Activated T-helper 1 cell treated with anti-CD3 and anti-CD28 coated beads, Interleukin-12 subunit alpha, Interleukin-12 subunit beta, Interleukin-2, Interleukin-4 antibody, amounts not matched to agents 30 ng/mL and 10 ng/mL and 1 ng/mL, durations not matched to agents 14 hours and 24 hours and 36 hours (primary cell): Measurements from ENCODE around the gene ARL16. TPM values are rescaled to one million over a fixed set of nuclear protein-coding genes. Genes with fewer than 3 reads are reported as not detected.

Source experiments
- DNase-seq: peaks from one replicate; pipeline ENCODE4 v3.0.0; 2021; ENCODE audit warnings: low spot score
- H3K27ac Mint-ChIP-seq: one replicate; pipeline ENCODE4 v1.8.0; 2021; ENCODE audit warnings: mild to moderate bottlenecking, mixed read lengths
- H3K27me3 Mint-ChIP-seq: one replicate; pipeline ENCODE4 v1.8.0; 2022; ENCODE audit warnings: mild to moderate bottlenecking, moderate library complexity, mixed read lengths; ENCODE audit not compliant: insufficient read depth
- H3K36me3 Mint-ChIP-seq: one replicate; pipeline ENCODE4 v1.8.0; 2021; ENCODE audit warnings: low read depth, mixed read lengths
- H3K4me1 Mint-ChIP-seq: one replicate; pipeline ENCODE4 v1.8.0; 2021; ENCODE audit warnings: low read depth, mixed read lengths
- H3K4me3 Mint-ChIP-seq: one replicate; pipeline ENCODE4 v1.8.0; 2021; ENCODE audit warnings: mild to moderate bottlenecking, moderate library complexity, mixed read lengths
- H3K9me3 Mint-ChIP-seq: one replicate; pipeline ENCODE4 v1.8.0; 2021; ENCODE audit warnings: mixed read lengths
- intact Hi-C: fragments of 100-400 bp; cut with micrococcal nuclease; formaldehyde crosslinking; loops from one replicate; pipeline ENCODE4 v1.15.1; 2024
- total RNA-seq: library from RNA; stranded (reverse); gene quantifications from 2 replicates; pipeline ENCODE4 v1.2.3, GENCODE V29; 2022

ARL16 gene
- total RNA-seq, 1 donor from 2014 or later, result 37.6 TPM

DNA sequence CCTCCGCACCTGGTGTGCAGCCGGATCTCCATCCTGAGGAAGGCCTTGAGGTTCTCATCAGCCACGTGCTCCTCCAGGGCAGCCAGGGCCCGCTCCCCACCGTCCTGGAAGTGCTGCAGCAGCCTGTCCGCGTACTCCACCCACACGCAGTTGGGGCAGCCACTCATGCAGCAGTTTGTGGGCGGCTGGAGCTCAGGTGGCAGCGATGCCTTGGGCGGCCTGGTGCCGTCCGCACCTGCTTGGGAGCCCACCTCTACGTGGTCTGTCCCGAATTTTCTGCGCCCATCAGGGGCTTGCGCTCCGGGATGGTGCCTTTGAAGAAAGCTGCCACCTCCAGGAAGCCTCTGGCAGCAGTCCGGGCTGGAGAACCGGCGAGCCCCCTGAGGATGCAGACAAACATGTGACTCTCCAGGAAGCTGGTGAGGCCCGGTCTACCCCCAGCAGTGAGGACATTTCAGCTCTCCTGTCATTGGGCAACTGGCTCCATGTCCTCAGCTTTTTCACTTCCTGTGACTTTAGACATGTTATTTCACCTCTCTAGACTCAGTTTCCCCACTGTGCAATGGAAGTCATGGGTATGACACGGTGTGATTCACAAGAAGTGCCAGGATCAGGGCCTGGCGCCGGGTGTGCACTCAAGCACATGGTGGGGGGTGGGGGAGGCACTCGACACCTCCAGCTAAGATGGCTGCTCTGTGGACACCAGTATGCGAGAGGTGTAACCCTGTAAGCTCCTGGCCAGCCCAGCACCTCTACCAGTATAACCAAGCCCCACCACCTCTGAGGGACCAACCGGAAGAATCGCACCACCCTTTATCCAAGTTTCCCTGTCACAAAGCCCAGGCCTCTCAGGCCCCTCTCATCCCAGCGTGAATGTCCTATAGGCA, 18.1 kb downstream of the ARL16 start:
- no peaks in the 10 kb centered on the region for H3K27me3 Mint-ChIP-seq
- peak overlapping the region; percentile 99 for H3K4me3 Mint-ChIP-seq
- H3K9me3 Mint-ChIP-seq, result no peaks in the 10 kb centered on the region
- H3K4me1 Mint-ChIP-seq, result peaks cover 32% of the 10 kb centered on the region
- DNase-seq, result peak; percentile 30
- peak overlapping the region; percentile 98 for H3K27ac Mint-ChIP-seq
- intact Hi-C loops, result loop anchor here (1.0 kb wide), 5 partner anchors 18 to 195 kb away; partner anchors contain the start of genes ARL16, MRPL12 and P4HB
- peaks cover 31% of the 10 kb centered on the region for H3K36me3 Mint-ChIP-seq

DNA sequence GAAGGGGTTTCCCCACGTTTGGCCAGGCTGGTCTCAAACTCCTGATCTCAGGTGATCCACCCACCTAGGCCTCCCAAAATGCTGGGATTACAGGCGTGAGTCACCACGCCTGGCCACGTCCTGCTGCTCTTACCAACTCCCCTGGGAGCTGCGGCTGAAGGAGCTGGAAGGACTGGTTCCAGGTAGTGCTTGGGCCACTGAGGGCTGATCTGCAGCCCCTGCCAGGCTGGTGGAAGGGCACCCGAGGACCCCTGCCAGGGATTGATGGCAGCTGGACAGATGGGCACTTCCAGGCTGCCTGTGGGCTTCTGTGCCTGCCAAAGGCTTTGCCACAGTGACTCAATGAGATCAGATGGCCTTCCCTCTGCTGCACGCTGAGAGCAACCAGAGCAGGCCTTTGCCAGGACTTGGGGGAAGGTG, 19.5 kb downstream of the ARL16 start:
- intact Hi-C loops, result no loop called here
- H3K4me3 Mint-ChIP-seq, result peak overlapping the region; percentile 22
- H3K4me1 Mint-ChIP-seq, result peaks cover 32% of the 10 kb centered on the region

DNA sequence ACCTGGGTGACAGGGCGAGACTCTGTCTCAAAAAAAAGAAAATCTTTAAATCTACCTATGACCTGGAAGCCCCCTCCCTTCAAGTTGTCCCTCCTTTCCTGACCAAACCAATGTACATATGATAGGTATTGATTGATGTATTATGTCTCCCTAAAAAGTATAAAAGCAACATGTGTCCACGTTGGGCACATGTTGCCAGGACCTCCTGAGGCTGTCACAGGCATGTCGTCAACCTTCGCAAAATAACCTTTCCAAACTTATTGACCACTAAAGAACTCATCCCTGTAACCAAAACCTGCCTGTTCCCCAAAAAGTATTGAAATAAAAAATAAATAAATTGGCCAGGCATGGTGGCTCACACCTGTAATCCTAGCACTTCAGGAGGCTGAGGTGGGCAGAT, 21.6 kb downstream of the ARL16 start:
- intact Hi-C loops, result no loop called here

More for the DNA sequence above, 19.5 kb downstream of the ARL16 start:
- Mint-ChIP-seq H3K27ac (peak overlapping the region; percentile 34), H3K27me3 (no peaks in the 10 kb centered on the region), H3K9me3 (no peaks in the 10 kb centered on the region), H3K36me3 (peaks cover 27% of the 10 kb centered on the region)
- no peak for DNase-seq

DNA sequence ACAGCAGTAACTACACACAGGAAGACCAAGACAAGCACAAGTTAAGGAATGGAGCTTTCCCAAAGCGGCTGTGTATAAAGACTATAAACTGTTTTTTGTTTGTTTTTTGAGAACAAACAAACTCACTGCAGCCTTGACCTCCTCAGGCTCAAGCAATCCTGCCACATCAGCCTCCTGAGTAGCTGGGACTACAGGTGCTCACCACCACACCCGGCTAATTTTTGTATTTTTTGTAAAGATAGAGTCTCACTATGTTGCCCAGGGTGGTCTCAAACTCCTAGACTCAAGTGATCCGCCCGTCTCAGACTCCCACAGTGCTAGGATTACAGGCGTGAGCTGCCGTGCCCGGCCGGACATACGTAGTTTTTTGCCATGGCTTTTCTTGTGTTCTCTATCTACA, 23.2 kb downstream of the ARL16 start:
- no peak for DNase-seq
- no peaks in the 10 kb centered on the region for H3K9me3 Mint-ChIP-seq
- no peaks in the 10 kb centered on the region for H3K27me3 Mint-ChIP-seq
- H3K4me1 Mint-ChIP-seq, result peaks cover 21% of the 10 kb centered on the region
- H3K27ac Mint-ChIP-seq, result no peak overlapping the region
- intact Hi-C loops, result no loop called here
- H3K4me3 Mint-ChIP-seq, result no peak overlapping the region
- H3K36me3 Mint-ChIP-seq, result peaks cover 6% of the 10 kb centered on the region

More for the DNA sequence above, 21.6 kb downstream of the ARL16 start:
- Mint-ChIP-seq H3K4me1 (peaks cover 25% of the 10 kb centered on the region), H3K27ac (no peak overlapping the region), H3K9me3 (no peaks in the 10 kb centered on the region), H3K4me3 (no peak overlapping the region), H3K36me3 (peaks cover 15% of the 10 kb centered on the region), H3K27me3 (no peaks in the 10 kb centered on the region)
- DNase-seq, result no peak

DNA sequence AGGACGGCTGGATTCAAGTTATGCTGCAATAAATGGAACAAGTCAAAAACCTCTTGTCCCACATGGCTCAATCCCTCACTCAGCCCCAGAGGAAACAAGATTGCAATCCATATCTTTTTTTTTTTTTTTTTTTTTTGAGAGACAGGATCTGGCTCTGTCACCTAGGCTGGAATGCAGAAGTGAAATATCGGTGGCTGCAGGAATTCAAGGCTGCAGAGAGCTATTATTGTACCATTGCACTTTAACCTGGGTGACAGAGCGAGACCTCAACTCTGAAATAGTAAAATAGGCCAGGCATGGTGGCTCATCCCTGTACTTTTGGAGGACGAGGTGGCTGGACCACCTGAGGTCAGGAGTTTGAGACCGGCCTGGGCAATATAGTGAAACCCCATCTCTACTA, 24.6 kb downstream of the ARL16 start:
- no peak overlapping the region for H3K27ac Mint-ChIP-seq
- no peaks in the 10 kb centered on the region for H3K27me3 Mint-ChIP-seq
- DNase-seq, result no peak
- H3K36me3 Mint-ChIP-seq, result peaks cover 1% of the 10 kb centered on the region
- peaks cover 16% of the 10 kb centered on the region for H3K4me1 Mint-ChIP-seq
- intact Hi-C loops, result no loop called here
- no peaks in the 10 kb centered on the region for H3K9me3 Mint-ChIP-seq
- no peak overlapping the region for H3K4me3 Mint-ChIP-seq

DNA sequence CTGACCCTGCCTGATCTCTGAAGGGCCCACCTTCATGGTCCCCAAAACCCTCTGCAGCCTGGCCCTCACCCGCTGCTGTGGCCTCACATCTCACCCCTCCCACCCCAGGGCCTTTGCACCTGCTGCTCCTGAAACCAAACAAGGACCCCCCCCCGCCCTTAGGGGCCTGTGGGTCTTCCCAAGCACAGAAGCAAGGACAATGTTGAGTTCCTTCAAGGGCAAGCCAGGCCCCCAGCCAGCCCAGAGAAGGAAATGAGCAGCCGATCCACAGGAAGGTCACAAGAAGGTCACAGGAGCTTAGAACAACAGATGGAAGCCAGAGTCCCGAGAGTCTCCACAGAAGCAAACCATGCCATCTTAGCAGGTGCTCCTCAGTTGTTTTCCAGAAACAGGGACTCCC, 26.8 kb downstream of the ARL16 start:
- Mint-ChIP-seq H3K27me3 (no peaks in the 10 kb centered on the region), H3K36me3 (no peaks in the 10 kb centered on the region), H3K4me1 (peaks cover 20% of the 10 kb centered on the region), H3K9me3 (no peaks in the 10 kb centered on the region), H3K27ac (no peak overlapping the region), H3K4me3 (no peak overlapping the region)
- no peak for DNase-seq
- intact Hi-C loops, result no loop called here

DNA sequence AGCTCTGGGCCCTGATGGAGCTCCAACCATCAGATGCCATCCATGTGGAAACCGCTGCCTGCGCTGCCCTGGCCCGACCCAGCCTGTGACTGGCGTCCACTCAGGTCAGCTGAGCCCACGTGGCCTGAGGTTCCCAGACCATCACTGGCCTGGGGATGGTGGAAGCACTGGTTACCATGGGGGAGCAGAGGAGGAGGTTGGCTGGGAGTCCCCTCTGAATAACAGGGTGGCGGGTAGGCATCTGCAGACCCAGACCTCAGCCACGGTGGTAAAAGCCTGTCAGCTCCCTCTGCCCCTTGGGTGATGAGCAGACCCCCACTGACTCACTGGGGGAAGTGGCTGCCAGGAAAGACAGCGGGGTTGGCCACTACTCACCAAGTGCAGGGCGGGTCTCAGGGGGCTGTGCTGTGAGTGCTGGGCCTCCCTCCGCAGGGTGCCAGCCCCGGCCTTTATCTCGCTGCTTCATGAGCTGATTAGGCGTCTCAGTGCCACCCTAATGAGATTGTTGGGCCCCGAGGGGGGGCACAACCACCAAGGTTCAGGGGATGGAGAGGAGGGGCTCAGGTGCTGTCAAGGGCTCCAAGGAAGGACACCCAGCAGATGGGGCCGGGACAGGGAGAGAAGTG, 27.4 kb downstream of the ARL16 start, which contains the start of gene PDE6G:
Gene PDE6G (minus strand): TSS at position 425 of the 626 bp plus-strand sequence. CDS start 3,237 bp downstream, outside the sequence.
- Mint-ChIP-seq H3K27ac (no peak within 1 kb of the TSS), H3K4me3 (no peak within 1 kb of the TSS), H3K36me3 (no peaks in the 10 kb centered on the region), H3K4me1 (peaks cover 20% of the 10 kb centered on the region), H3K27me3 (no peaks in the 10 kb centered on the region), H3K9me3 (no peaks in the 10 kb centered on the region)
- intact Hi-C loops, result no loop called here
- no peak for DNase-seq

DNA sequence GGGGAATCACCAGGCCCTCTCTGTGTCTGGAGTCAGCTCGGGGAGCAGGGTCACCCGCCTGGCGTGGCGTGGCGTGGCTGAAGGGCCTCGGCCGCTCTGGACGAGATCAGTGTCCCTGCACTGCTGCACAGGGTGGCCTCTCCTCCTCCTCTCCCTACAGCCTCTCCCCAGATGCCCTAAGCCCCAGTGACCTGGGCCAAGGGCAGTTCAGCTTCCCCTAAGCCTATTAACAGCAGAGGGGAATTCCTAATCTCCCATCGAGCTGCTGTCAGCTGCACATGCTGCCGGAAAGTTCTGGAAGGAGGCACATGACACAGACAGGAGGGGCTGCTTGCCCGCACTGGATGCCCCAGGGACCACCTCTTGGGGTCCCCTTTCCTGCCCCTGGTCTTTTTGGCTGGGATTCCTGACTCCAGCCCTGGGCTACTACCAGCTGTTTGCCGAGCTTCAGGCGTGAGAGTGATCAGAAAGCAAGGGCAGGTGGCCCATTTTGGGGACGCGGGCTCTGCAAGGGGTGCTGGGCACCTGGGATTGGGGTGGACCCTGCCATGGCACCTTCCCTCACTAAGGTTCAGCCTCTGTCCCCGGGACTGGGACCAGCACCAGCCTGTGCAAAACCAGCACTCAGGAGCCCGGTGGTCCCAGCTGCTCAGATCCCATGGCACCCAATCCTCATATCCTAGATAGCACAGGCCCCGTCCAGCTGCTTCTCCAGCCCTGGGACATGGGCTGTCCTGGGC, 28.0 kb downstream of the ARL16 start:
- H3K4me3 Mint-ChIP-seq, result no peak overlapping the region
- no peak overlapping the region for H3K27ac Mint-ChIP-seq
- H3K9me3 Mint-ChIP-seq, result no peaks in the 10 kb centered on the region

DNA sequence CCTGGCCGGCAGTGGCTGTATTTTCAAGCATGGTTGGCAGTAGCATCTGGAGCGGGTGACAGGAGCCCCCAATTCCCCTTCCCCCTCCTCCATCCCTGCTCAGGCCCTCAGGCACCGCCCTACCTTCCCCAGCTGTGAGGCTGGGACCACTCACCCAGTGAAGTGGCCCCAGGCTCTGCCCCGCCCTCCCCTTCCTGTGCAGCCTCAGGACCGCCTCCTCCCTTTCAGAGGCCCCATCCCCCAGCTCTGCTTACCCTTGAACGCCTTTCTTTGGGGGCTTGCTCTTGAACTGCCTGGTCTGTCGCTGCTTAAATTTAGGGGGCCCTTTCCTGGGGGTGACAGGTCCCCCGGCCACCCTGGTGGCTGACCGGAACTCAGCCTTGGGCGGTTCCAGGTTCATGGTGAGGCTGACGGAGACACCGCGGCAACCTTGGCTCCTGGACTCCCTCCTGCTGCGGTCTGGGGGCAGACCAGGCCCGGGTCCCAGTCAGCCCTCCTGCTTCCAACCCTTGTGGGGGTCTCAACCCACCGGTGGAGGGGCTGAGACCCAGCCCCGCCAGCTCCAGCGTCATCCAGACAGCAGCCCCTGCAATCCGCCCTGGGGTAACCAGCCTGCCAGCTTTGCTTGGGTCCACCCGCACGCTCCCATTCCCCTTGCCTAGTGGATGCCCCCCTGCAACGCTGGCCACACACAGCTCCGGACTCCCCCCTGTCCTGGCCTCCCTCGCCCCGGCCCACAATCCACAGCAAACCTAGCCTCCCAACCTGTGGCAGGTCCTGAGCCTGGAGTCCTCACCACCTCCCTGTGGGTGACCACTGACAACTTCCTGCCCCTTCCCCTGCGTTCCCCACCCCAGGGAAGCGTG, 30.5 kb downstream of the ARL16 start:
- no peak for DNase-seq
- Mint-ChIP-seq H3K27ac (peak overlapping the region; percentile 68), H3K27me3 (peaks cover 11% of the 10 kb centered on the region), H3K4me3 (peak overlapping the region; percentile 81), H3K9me3 (no peaks in the 10 kb centered on the region), H3K36me3 (no peaks in the 10 kb centered on the region), H3K4me1 (peaks cover 20% of the 10 kb centered on the region)
- intact Hi-C loops, result no loop called here

More for the DNA sequence above, 28.0 kb downstream of the ARL16 start:
- intact Hi-C loops, result no loop called here
- no peak for DNase-seq
- H3K27me3 Mint-ChIP-seq, result no peaks in the 10 kb centered on the region
- peaks cover 20% of the 10 kb centered on the region for H3K4me1 Mint-ChIP-seq
- H3K36me3 Mint-ChIP-seq, result no peaks in the 10 kb centered on the region

DNA sequence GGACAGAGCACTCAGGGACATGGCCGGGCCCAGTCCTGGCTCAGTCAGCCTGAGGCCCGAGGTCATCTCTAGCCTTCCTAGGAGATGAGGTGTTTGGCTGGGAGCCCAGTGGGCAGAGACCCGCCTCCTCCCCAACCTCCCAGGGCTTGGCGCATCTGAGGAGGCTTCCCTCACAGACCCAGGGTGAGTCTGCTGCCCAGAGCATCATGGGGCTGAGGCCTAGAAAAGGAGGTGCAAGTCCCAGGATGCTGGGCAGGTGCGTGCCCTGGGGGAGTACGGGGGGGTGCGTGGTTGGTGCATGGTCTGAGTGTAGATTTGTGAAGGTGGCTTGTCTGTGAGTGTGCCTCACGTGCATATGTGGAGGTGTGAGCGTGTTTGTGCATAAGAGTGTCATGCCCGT, 31.9 kb downstream of the ARL16 start:
- Mint-ChIP-seq H3K4me1 (peaks cover 13% of the 10 kb centered on the region), H3K9me3 (no peaks in the 10 kb centered on the region), H3K36me3 (no peaks in the 10 kb centered on the region), H3K27ac (no peak overlapping the region), H3K4me3 (peak overlapping the region; percentile 5), H3K27me3 (peaks cover 22% of the 10 kb centered on the region)
- DNase-seq, result no peak
- intact Hi-C loops, result no loop called here

DNA sequence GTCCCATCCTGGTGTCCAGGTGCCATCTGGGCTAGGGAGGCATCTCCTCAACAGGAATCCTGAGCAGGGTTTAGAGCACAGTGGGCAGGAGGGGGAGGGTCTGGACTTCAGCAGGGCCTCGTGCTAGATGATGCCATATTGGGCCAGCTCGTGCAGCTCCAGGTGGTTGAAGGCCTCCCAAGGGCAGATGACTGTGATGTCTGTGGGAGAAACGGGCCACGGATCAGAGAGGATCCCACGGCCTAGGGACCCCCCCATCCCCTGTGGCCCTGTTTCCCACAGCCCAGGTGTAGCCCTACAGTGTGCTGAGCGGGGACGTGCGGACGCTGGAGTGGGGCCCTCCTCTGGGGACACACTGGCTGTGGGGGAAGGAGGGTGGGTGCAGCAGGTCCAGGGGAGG, 32.6 kb downstream of the ARL16 start:
- Mint-ChIP-seq H3K4me3 (no peak overlapping the region), H3K27ac (no peak overlapping the region), H3K27me3 (peaks cover 23% of the 10 kb centered on the region), H3K9me3 (no peaks in the 10 kb centered on the region), H3K36me3 (no peaks in the 10 kb centered on the region), H3K4me1 (peaks cover 13% of the 10 kb centered on the region)
- DNase-seq, result no peak
- intact Hi-C loops, result no loop called here

DNA sequence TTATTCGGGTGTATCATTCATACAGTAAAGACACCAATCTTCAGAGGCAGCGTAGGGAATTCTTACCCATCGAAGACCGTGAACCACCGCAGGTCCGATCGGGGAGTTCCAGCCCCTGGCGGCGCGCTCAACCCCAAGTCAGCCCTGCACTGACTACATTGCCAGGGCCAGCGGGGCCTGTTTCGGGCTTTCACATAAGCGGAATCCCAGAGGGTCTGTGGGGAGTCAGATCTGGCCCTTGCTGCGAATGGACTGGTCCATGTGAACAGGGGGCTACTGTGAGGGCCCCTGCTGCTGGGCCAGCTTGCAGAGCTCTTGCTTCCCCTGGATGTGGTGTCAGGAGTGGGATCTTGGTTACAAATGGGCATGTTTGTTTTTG, 34.9 kb downstream of the ARL16 start:
- Mint-ChIP-seq H3K9me3 (no peaks in the 10 kb centered on the region), H3K36me3 (no peaks in the 10 kb centered on the region), H3K4me3 (no peak overlapping the region), H3K27ac (no peak overlapping the region), H3K4me1 (peaks cover 7% of the 10 kb centered on the region), H3K27me3 (peaks cover 23% of the 10 kb centered on the region)
- no peak for DNase-seq
- intact Hi-C loops, result no loop called here
